Astrocyte of the spinal cord (primary cell): ENCODE results near the gene COX19.

Experiments
- DNase-seq: peaks from one replicate; pipeline ENCODE4 v3.0.0; 2011; ENCODE audit warnings: low read depth, low spot score
- H3K4me3 ChIP-seq: 2 replicates; pipeline ENCODE4 v1.5.1; 2011; ENCODE audit warnings: low read depth, mild to moderate bottlenecking, low read length, moderate library complexity
- CTCF ChIP-seq: IDR thresholded peaks from 2 replicates; pipeline ENCODE4 v1.5.1; 2012; ENCODE audit warnings: low read depth, mild to moderate bottlenecking, low read length, inconsistent platforms
- in situ Hi-C: cut with HindIII; loops from 2 replicates; pipeline ENCODE4 v1.10.0; 2017; ENCODE audit warnings: low sequenced_read_pairs

COX19 gene

GRCh38 chr7:968205-969105, 6.9 kb downstream of the COX19 start:
- DNase-seq: no peak
- no peak for TF ChIP-seq CTCF
- in situ Hi-C loops: no loop called here
- no peak overlapping the region for H3K4me3 ChIP-seq

GRCh38 chr7:967361-968082, 7.8 kb downstream of the COX19 start:
- H3K4me3 ChIP-seq: no peak overlapping the region
- in situ Hi-C loops: no loop called here
- TF ChIP-seq CTCF: no peak
- DNase-seq: no peak

DNA sequence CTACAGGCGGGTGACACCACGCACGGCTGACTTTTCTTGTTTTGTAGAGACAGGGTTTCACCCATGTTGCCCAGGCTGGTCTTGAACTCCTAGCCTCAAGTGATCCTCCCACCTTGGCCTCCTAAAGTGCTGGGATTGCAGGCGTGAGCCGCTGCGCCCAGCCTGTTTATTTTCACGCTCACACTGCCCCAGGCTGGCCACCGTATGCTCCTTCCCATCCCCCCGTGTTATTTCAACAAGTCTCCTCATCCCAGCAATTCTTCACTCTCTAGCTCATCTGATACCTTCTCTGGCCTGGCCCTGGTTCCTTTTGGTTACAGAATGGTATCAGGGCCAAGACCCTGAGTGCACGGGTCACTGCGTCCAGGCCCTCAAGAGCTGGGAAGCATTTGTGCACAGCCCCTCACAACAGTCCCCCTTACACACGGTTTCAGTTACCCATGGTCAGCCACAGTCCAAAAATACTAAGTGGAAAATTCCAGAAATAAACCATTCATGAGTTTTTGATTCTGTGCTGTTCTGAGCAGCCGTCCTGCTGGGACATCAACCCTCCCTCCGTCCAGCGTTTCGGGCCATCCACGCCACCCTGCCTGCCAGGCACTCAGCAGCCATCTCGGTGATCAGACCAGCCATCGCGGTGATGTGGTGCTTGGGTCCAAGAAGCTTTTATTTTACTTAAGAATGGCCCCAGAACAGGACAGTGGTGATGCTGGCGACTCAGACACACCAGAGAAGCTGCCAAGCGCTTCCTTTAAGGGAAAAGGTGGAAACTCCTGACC, 8.9 kb downstream of the COX19 start:
- DNase-seq: no peak

DNA sequence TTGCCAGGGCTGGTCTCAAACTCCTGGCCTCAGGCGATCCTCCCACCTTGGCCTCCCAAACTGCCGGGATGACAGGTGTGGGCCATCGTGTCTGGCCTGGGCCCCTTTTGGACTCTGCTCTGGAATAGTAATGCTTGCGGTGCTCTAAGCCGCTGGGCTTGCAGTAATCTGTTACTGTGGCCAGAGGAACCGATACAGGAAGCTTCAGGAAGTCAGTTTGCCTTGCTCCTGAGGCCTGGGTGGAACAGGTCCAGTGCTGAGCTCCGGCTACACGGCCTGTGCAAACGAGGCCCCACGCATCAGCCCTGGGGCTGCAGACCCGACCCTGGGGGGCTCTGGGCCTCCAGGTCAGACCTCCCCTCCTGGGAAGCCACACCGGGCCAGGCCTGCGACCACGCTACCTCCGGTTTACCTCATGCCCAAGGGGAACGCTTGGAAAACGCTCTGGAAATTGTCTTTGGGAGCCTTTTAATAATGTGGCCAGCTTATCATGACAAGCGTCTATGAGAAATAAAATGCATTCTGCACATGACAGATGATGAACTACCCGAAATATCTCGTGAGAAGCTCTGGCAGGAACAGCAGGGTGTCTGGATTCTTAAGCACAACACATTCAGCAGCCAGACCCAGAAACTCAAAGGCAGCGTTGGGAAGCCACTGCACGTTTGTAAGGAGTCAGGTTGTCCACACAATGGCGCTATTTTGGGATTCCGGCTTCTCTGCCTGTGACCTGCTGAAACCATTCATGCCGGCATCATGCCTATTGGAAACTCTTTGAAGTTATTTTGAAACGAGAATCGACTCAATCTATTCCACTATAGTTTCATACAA, 10.7 kb downstream of the COX19 start:
- no peak overlapping the region for H3K4me3 ChIP-seq
- peak; percentile 59 for DNase-seq
- TF ChIP-seq CTCF: peak; percentile 35
- in situ Hi-C loops: no loop called here

More for the DNA sequence above, 8.9 kb downstream of the COX19 start:
- in situ Hi-C loops: no loop called here
- H3K4me3 ChIP-seq: no peak overlapping the region
- no peak for TF ChIP-seq CTCF

GRCh38 chr7:963236-964078, 11.9 kb downstream of the COX19 start:
- in situ Hi-C loops: no loop called here
- TF ChIP-seq CTCF: no peak
- DNase-seq: no peak
- H3K4me3 ChIP-seq: no peak overlapping the region
